ENCODE results near the gene ENC1. TPM values are rescaled to one million over a fixed set of nuclear protein-coding genes. Genes with fewer than 3 reads are reported as not detected.
A peak's percentile ranks its signal among the peaks of the same experiment; 100 is the strongest.

The ENC1 gene
- total and polyA plus RNA-seq, 2 of the 4 experiments (the other 2 are of a cell fraction), result 25.6 to 70.8 TPM

GRCh38 chr5:74632947-74633356 is 7.6 kb downstream of the ENC1 start:
- H3K23ac ChIP-seq (ENCODE audit: low read depth, low read length), result peak overlapping the region; percentile 75; the same call in 1 of the 2 replicates
- H3K9me3 ChIP-seq (ENCODE audit: control insufficient read depth, insufficient read depth, low read length), result no peaks in the 10 kb centered on the region
- ChIA-PET POLR2A (ENCODE audit: unreplicated experiment) (interaction anchor here (0.9 kb wide), 1 partner anchor 24 kb away, joined by 4 read pairs; no protein-coding TSS in a partner anchor), CTCF (no interaction called here)
- H3K18ac ChIP-seq (ENCODE audit: low read depth, low read length), result peak overlapping the region; percentile 72
- peak overlapping the region; percentile 17; the same call in 1 of the 2 replicates for H2BK20ac ChIP-seq (ENCODE audit: low read depth, low read length)
- dilution Hi-C loops (cut with HindIII; ENCODE audit: low sequenced_read_pairs, unreplicated experiment) (no loop called here), in situ Hi-C loops (cut with MboI; ENCODE audit: low sequenced_read_pairs) (no loop called here), intact Hi-C loops (cut with micrococcal nuclease) (loop anchor here (10.0 kb wide), 1 partner anchor 138 kb away; no protein-coding TSS in a partner anchor)
- peaks cover 40% of the 10 kb centered on the region for H4K20me1 ChIP-seq (ENCODE audit: insufficient read depth, low read length)
- no peak overlapping the region; the same call in 1 of the 2 replicates for H3K14ac ChIP-seq (replicated peaks; ENCODE audit: low read depth, low read length)
- H3K56ac ChIP-seq (ENCODE audit: extremely low read depth, insufficient read depth, low read length), result no peak overlapping the region
- H3K36me3 ChIP-seq (ENCODE audit: control insufficient read depth, insufficient read depth, low read length), result peaks cover 14% of the 10 kb centered on the region
- H3K4me3 ChIP-seq (ENCODE audit: insufficient read depth, low read depth, low read length), result no peak overlapping the region
- no peak overlapping the region for H3K9ac ChIP-seq (ENCODE audit: low read depth, low read length)
- H2AK5ac ChIP-seq (ENCODE audit: low read depth, low read length), result peak overlapping the region; percentile 31; the same call in 1 of the 2 replicates
- no peak for TF ChIP-seq RCOR1 (IDR thresholded peaks at IDR 0.05; ENCODE audit: insufficient replicate concordance, low read length)
- peak; percentile 32; the same call in 1 of the 2 replicates for TF ChIP-seq FOS (IDR thresholded peaks at IDR 0.05; ENCODE audit: low read depth, low read length)
- no peak for TF ChIP-seq MAFK (IDR thresholded peaks at IDR 0.05; ENCODE audit: low read depth, low read length)
- no CpG with 5 or more reads among the region's 4 CpGs for WGBS, 2 experiments (ENCODE audit: extremely low coverage in 2 of 2, insufficient read length in 1 of 2)
- H2BK15ac ChIP-seq (ENCODE audit: low read depth, low read length), result no peak overlapping the region
- peak overlapping the region; percentile 9; the same call in 1 of the 2 replicates for H3K4ac ChIP-seq (ENCODE audit: low read depth, low read length)
- H2BK120ac ChIP-seq (ENCODE audit: low read depth, low read length), result peak overlapping the region; percentile 28; the same call in 1 of the 2 replicates
- H3K27me3 ChIP-seq (ENCODE audit: control insufficient read depth, insufficient read depth, low read length), result no peaks in the 10 kb centered on the region
- DNase-seq (peak; percentile 81), ATAC-seq (ENCODE audit: low read depth) (peak; percentile 53; the same call in 1 of the 2 replicates)
- peak overlapping the region; percentile 36; the same call in 1 of the 2 replicates for H4K5ac ChIP-seq (ENCODE audit: low read depth, low read length)
- no peak overlapping the region for H2AK9ac ChIP-seq (replicated peaks; ENCODE audit: low read depth, low read length, poor library complexity)
- H3K79me1 ChIP-seq (ENCODE audit: low read depth in 1 of 2, low read length in 2 of 2), result peaks cover 36 to 87% of the 10 kb centered on the region in 2 experiments
- H2BK5ac ChIP-seq (ENCODE audit: low read depth, low read length, poor library complexity, severe bottlenecking), result peak overlapping the region; percentile 66
- H4K91ac ChIP-seq (ENCODE audit: insufficient read depth, low read depth, low read length), result no peak overlapping the region
- H3K4me1 ChIP-seq (ENCODE audit: control insufficient read depth, insufficient read depth, low read length), result peaks cover 28% of the 10 kb centered on the region
- BruUV-seq (replicated peaks), result no TSS peak
- H2AFZ ChIP-seq (replicated peaks; ENCODE audit: low read length, poor library complexity), result no peak overlapping the region
- peak overlapping the region; percentile 58; the same call in 1 of the 2 replicates for H3K4me2 ChIP-seq (ENCODE audit: low read depth, low read length)
- H4K8ac ChIP-seq (ENCODE audit: low read depth in 2 of 2, low read length in 2 of 2), result peak overlapping the region in 1 of 2 experiments; percentile 29; a peak in 2 of 4 replicates
- no peak overlapping the region for H3K27ac ChIP-seq (ENCODE audit: insufficient read depth, low read length)
- peaks cover 31% of the 10 kb centered on the region for H3K9me1 ChIP-seq (ENCODE audit: insufficient read depth, low read length)

Data from IMR-90 (cell line).